ENCODE data around the gene SPATS2L.

The SPATS2L gene

GRCh38 chr2:200525882-200526651 lies 219.6 kb downstream of the SPATS2L start, which contains the start of gene SGO2:
TSS of gene SGO2 (plus strand) at chr2:200526207. CDS start at chr2:200532976, 6,769 bp downstream.
- H3K4me3 ChIP-seq (ENCODE audit: insufficient read depth, low read length, poor library complexity, severe bottlenecking) = peak within 1 kb of the TSS; percentile 76
- H3K9me2 ChIP-seq (replicated peaks; ENCODE audit: insufficient read depth, low read length) = no peaks in the 10 kb centered on the region
- H3K9me3 ChIP-seq (ENCODE audit: insufficient read depth, low read length) = no peaks in the 10 kb centered on the region
- TF ChIP-seq EZH2phosphoT487 (conservative IDR thresholded peaks at IDR 0.05; ENCODE audit: low read length) = no peak
- TF ChIP-seq CTCF (IDR thresholded peaks at IDR 0.05; ENCODE audit: insufficient read depth, low read length, poor library complexity, severe bottlenecking) = no peak
- H3F3A ChIP-seq (ENCODE audit: insufficient read depth) = no peaks in the 10 kb centered on the region
- H3K9ac ChIP-seq (ENCODE audit: low read length) = peak within 1 kb of the TSS; percentile 81
- no peaks in the 10 kb centered on the region for H3K36me3 ChIP-seq (ENCODE audit: low read length)
- H3K4me2 ChIP-seq (ENCODE audit: low read depth, low read length, poor library complexity, severe bottlenecking) = peak within 1 kb of the TSS; percentile 80
- no peaks in the 10 kb centered on the region for H3K27me3 ChIP-seq (ENCODE audit: low read length)
- H4K20me1 ChIP-seq (ENCODE audit: low read depth, low read length) = no peaks in the 10 kb centered on the region
- peaks cover 50% of the 10 kb centered on the region for H3K79me2 ChIP-seq (ENCODE audit: insufficient read depth, low read length)
- H3K27ac ChIP-seq (ENCODE audit: low read depth, low read length) = peak within 1 kb of the TSS; percentile 62
- peak within 1 kb of the TSS; percentile 82 for H2AFZ ChIP-seq (ENCODE audit: low read depth, low read length, severe bottlenecking)

- no peak for TF ChIP-seq EZH2phosphoT487 (conservative IDR thresholded peaks at IDR 0.05; ENCODE audit: low read length)
- no peak for TF ChIP-seq CTCF (IDR thresholded peaks at IDR 0.05; ENCODE audit: insufficient read depth, low read length, poor library complexity, severe bottlenecking)
- Histone ChIP-seq H3K79me2 (ENCODE audit: insufficient read depth, low read length) (peaks cover 70% of the 10 kb centered on the region), H3K27me3 (ENCODE audit: low read length) (no peaks in the 10 kb centered on the region), H4K20me1 (ENCODE audit: low read depth, low read length) (no peaks in the 10 kb centered on the region), H3K36me3 (ENCODE audit: low read length) (no peaks in the 10 kb centered on the region; the same call in 1 of the 2 replicates), H3K9me3 (ENCODE audit: insufficient read depth, low read length) (no peaks in the 10 kb centered on the region), H3K4me3 (ENCODE audit: insufficient read depth, low read length, poor library complexity, severe bottlenecking) (no peak overlapping the region), H3K9ac (ENCODE audit: low read length) (no peak overlapping the region), H2AFZ (ENCODE audit: low read depth, low read length, severe bottlenecking) (no peak overlapping the region), H3K9me2 (replicated peaks; ENCODE audit: insufficient read depth, low read length) (no peaks in the 10 kb centered on the region), H3F3A (ENCODE audit: insufficient read depth) (no peaks in the 10 kb centered on the region), H3K4me2 (ENCODE audit: low read depth, low read length, poor library complexity, severe bottlenecking) (peak overlapping the region; percentile 80), H3K27ac (ENCODE audit: low read depth, low read length) (no peak overlapping the region)
These were observed 221.7 kb downstream of the SPATS2L start for GRCh38 chr2:200528228-200528627.
